ENCODE measurements around the gene WWTR1.

The WWTR1 gene

DNA sequence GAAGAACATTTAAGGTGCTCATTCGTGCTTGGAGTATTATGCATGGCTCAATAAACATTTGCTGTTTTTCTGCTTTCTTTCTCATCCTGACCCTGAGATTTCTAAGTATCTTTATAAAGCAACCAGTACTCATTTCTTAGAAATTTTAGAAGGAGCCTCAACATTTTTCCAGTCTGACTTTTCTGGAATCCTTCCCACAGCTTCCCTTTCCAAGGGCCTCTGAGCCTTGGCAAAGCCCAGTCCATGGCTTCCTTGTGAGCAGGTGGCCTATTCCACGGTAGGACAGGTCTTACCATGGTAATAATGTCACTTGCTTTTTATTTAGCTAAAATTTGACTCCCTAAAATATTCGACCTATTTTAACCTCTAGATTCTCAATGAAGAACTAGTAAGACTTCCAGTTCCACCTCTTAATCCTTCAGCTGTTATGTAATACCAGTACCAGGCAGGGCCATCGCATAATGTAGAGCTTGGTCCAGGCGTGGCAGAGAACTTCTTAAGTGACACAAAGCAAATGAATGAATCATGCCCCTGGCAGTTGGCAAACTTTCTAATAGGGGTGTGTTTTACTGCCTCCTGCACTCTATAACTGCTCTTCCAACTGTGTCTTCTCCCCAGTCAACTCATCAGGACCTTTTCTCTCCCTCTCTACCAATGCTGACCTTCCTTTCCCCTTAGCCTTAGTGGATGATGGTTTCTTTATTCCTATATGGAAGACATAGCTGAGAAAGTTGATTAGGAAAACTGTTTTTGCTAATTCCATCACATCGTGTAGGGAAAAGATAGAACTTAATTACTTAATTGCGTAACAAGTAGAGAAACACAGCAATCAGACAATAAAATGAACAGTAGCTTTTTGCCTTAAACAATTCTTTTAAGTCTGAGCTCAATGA is 184.2 kb downstream of the WWTR1 start:
- no peak for DNase-seq (ENCODE audit: low read depth, low spot score)

DNA sequence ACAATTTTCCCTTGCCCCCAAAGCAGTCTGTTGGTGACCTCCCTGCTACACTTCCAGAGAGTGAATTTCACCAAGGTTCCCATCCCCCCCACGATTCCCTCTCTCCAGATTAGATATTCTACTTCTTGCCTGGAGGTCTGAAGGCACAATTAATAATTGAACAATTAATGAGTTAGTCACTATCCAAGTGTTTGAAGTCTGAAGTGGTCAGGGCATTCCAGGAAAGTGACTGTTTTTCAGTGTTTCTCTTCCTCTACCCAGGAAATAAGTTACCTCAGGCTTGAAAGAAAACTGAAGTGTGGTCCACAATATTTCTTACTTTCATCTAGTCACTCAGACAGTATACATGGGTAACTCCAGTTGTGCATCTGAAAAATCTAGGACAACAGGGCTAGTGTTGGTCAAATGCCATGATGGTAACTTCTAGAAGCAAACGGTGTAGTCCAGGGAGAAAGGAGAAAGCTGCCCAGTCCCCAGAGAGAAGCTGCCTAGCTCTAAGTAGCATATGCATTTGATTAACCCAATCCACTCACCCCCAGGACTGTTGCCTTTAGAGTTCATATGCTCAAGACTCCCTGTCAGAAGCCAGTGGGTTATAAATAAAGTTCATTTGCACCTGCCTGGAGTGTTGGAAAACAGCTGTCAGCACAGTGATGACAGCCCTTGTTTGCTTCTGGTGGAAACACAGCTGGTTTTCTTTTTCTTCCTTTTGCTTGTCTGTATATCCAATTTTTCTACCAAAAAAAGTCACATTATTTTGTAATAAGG is 185.6 kb downstream of the WWTR1 start:
- no peak for DNase-seq (ENCODE audit: low read depth, low spot score)

- DNase-seq (ENCODE audit: low read depth, low spot score), result no peak
Observed at GRCh38 chr3:149470381-149470780, 187.4 kb downstream of the WWTR1 start.

DNA sequence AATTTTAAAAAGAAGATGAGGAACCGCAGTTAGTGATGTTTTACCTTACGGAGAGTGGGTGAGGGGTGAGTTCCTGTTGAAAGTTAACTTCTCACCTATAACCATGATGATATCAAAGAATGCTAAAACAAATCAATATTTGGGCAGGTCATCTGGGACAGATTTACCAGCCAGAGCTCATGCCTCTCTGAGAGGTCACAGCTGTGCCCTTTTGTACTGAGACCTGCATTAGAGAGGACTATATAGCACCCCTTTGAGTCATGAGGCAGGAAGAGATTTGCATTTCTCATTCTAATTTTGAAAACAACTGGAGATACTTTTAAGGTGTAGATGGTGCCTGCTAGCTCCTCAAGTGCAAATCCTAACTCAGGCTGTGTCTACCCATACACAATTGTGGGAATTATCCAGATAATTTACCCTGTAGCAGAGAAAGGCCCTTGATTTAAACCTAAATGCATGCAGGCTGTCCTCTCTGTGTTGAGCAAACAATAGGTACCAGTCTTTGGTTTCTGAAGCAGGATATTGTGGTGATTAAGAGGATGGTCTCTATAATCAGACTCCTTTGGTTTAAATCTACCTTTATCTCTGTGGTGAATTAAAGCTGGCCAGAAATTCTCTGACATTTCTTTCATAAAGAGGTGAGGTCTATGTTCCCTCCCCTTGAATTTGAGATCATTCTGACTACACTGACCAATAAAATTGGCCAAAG is 189.2 kb downstream of the WWTR1 start:
- no peak for DNase-seq (ENCODE audit: low read depth, low spot score)

Data from brain pericyte (primary cell).